22Rv1 (cell line): ENCODE measurements around the gene GAREM1.

Experiments
- CTCF ChIP-seq: fragments of 450-650 bp; IDR thresholded peaks from 2 replicates; pipeline ENCODE4 v1.5.1; 2017; ENCODE audit warnings: mild to moderate bottlenecking
- ZFX ChIP-seq: fragments of 450-650 bp; IDR thresholded peaks from 2 replicates; pipeline ENCODE4 v1.6.1; 2017; ENCODE audit warnings: antibody characterized with exemption, borderline replicate concordance

- TF ChIP-seq CTCF = no peak
- no peak for TF ChIP-seq ZFX
Observed at GRCh38 chr18:32455361-32455760, 15.3 kb downstream of the GAREM1 start.
